Activated CD4-positive, alpha-beta T cell treated with anti-CD3 and anti-CD28 coated beads, Interleukin-10, Interleukin-2, amounts not matched to agents 100 ng/mL and 50 ng/mL, durations not matched to agents 16 hours and 8 hours (primary cell): ENCODE results near the gene DMRT2.

ENCODE experiments used
- DNase-seq: peaks from one replicate; pipeline ENCODE4 v3.0.0-alpha.2; 2020

The DMRT2 gene

GRCh38 chr9:1047591-1048230, 2.4 kb upstream of the DMRT2 start:
- DNase-seq = no peak

- no peak for DNase-seq
These were observed 1.9 kb upstream of the DMRT2 start for GRCh38 chr9:1048231-1048619.

- no peak for DNase-seq
These were observed 1.3 kb upstream of the DMRT2 start for GRCh38 chr9:1048811-1049210.

GRCh38 chr9:1049641-1050040, 516 bp upstream of the DMRT2 start:
- DNase-seq = peak; percentile 17

GRCh38 chr9:1051210-1051583, 1.0 kb downstream of the DMRT2 start:
- DNase-seq = no peak

GRCh38 chr9:1051584-1052275, 1.6 kb downstream of the DMRT2 start:
- peak; percentile 69 for DNase-seq

- DNase-seq = no peak
These were observed 2.5 kb downstream of the DMRT2 start for GRCh38 chr9:1052365-1053281.

- DNase-seq = no peak
These were observed 3.1 kb downstream of the DMRT2 start for GRCh38 chr9:1053282-1053621.

- no peak for DNase-seq
These were observed 3.8 kb downstream of the DMRT2 start for GRCh38 chr9:1053986-1054425.

- no peak for DNase-seq
These were observed 5.0 kb downstream of the DMRT2 start for GRCh38 chr9:1055166-1055565.

- DNase-seq = no peak
These were observed 7.8 kb downstream of the DMRT2 start for GRCh38 chr9:1057910-1058309.

- no peak for DNase-seq
These were observed 8.8 kb downstream of the DMRT2 start for GRCh38 chr9:1058826-1059487.

- DNase-seq = no peak
These were observed 15.0 kb downstream of the DMRT2 start for GRCh38 chr9:1065130-1065529.

- no peak for DNase-seq
These were observed 20.5 kb downstream of the DMRT2 start for GRCh38 chr9:1070692-1071091.

- no peak for DNase-seq
These were observed 21.6 kb downstream of the DMRT2 start for GRCh38 chr9:1071730-1072129.

GRCh38 chr9:1073497-1073896, 23.3 kb downstream of the DMRT2 start:
- no peak for DNase-seq

- no peak for DNase-seq
These were observed 27.5 kb downstream of the DMRT2 start for GRCh38 chr9:1077616-1078015.

- DNase-seq = no peak
These were observed 33.3 kb downstream of the DMRT2 start for GRCh38 chr9:1083325-1083913.

GRCh38 chr9:1085086-1085485, 34.9 kb downstream of the DMRT2 start:
- DNase-seq = no peak

GRCh38 chr9:1086517-1086916, 36.4 kb downstream of the DMRT2 start:
- DNase-seq = no peak

- no peak for DNase-seq
These were observed 37.1 kb downstream of the DMRT2 start for GRCh38 chr9:1087120-1087881.

- no peak for DNase-seq
These were observed 44.6 kb downstream of the DMRT2 start for GRCh38 chr9:1094749-1095148.
